ENCODE measurements around the gene PDE4D. TPM values are rescaled to one million over a fixed set of nuclear protein-coding genes. Genes with fewer than 3 reads are reported as not detected.

The PDE4D gene
- total RNA-seq, 1 experiment from 2014 or later: 2.1 TPM

DNA sequence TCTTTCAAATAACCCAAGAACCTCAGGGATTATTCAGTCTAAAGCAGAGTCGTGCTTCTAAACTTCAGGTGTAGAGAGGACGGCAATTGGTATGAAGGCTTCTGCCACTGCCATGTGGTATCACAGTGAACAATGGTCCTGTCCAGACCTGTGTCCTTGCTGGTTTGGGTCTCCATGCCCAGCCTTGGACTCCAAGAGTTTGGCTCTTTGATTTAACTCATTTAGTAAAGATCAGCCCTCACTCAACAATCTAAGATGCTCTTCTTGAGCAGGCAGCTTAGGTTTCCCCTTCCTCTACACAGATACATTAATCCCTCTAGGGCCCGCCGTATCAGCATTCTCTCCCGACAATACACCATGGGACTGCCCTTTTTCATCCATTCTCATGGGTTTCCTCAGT is 792.7 kb downstream of the PDE4D start:
- Histone ChIP-seq H4K91ac (ENCODE audit: insufficient read length, low read depth, low read length) (no peak overlapping the region), H2AFZ (ENCODE audit: low read length) (no peak overlapping the region), H3K79me2 (ENCODE audit: insufficient read depth, low read length) (no peaks in the 10 kb centered on the region), H3K27ac (ENCODE audit: insufficient read length, low read depth, low read length) (no peak overlapping the region), H3K23ac (ENCODE audit: insufficient read length, low read depth, low read length) (no peak overlapping the region), H2BK12ac (ENCODE audit: insufficient read length, low read depth, low read length) (no peak overlapping the region), H4K20me1 (ENCODE audit: control insufficient read depth, insufficient read depth, insufficient read length) (no peaks in the 10 kb centered on the region), H3K18ac (ENCODE audit: insufficient read length, low read depth, low read length) (no peak overlapping the region), H3K23me2 (ENCODE audit: insufficient read length, low read depth, low read length, poor library complexity, severe bottlenecking) (no peaks in the 10 kb centered on the region), H2AK5ac (ENCODE audit: insufficient read length, low read length) (no peak overlapping the region), H2BK15ac (ENCODE audit: low read depth, low read length) (no peak overlapping the region), H3K4me1 (ENCODE audit: insufficient read depth, low read length) (no peaks in the 10 kb centered on the region), H3K9me3 (ENCODE audit: control insufficient read depth, low read depth, low read length) (no peaks in the 10 kb centered on the region), H3K4me2 (ENCODE audit: insufficient read depth, insufficient read length, low read length) (no peak overlapping the region), H2BK5ac (ENCODE audit: insufficient read length, low read length) (no peak overlapping the region), H3K4ac (ENCODE audit: low read depth, low read length) (no peak overlapping the region), H3K14ac (ENCODE audit: insufficient read depth, low read length) (no peak overlapping the region), H3K56ac (ENCODE audit: insufficient read length, low read depth, low read length) (no peak overlapping the region), H4K5ac (ENCODE audit: insufficient read length, low read depth, low read length) (no peak overlapping the region), H3K9ac (ENCODE audit: extremely low read depth, insufficient read length, low read length) (no peak overlapping the region), H3K79me1 (ENCODE audit: insufficient read depth, low read depth, low read length, poor library complexity, severe bottlenecking) (no peaks in the 10 kb centered on the region), H4K8ac (replicated peaks; ENCODE audit: insufficient read length, low read depth, low read length) (no peak overlapping the region), H3T11ph (ENCODE audit: low read length) (no peak overlapping the region), H3K27me3 (ENCODE audit: insufficient read depth, low read length) (no peaks in the 10 kb centered on the region), H2BK120ac (ENCODE audit: low read depth, low read length, poor library complexity, severe bottlenecking) (no peak overlapping the region), H2BK20ac (ENCODE audit: low read depth, low read length, poor library complexity, severe bottlenecking) (no peak overlapping the region)
- no peaks in the 10 kb centered on the region for H3K36me3 Mint-ChIP-seq (ENCODE audit: insufficient read depth in 1 of 3, low read depth in 3 of 3)
- 0 out of 7 replicates have a peak overlapping the region, but pooled peaks of 1 of the 3 experiments have one; percentile 17 for H3K27ac Mint-ChIP-seq
- H3K9me3 Mint-ChIP-seq: no peaks in the 10 kb centered on the region
- no peak overlapping the region for H3K4me3 Mint-ChIP-seq
- H3K4me1 Mint-ChIP-seq: 0 out of 4 replicates have a peak, but pooled peaks cover 0 to 2% of the 10 kb centered on the region in 2 experiments
- no peak for DNase-seq
- no CpG with 5 or more reads among the region's 5 CpGs for WGBS (ENCODE audit: extremely low coverage, insufficient read length, low lambda C conversion rate)
- H3K27me3 Mint-ChIP-seq (ENCODE audit: low read depth): no peaks in the 10 kb centered on the region
- TF ChIP-seq, protein P1, sequence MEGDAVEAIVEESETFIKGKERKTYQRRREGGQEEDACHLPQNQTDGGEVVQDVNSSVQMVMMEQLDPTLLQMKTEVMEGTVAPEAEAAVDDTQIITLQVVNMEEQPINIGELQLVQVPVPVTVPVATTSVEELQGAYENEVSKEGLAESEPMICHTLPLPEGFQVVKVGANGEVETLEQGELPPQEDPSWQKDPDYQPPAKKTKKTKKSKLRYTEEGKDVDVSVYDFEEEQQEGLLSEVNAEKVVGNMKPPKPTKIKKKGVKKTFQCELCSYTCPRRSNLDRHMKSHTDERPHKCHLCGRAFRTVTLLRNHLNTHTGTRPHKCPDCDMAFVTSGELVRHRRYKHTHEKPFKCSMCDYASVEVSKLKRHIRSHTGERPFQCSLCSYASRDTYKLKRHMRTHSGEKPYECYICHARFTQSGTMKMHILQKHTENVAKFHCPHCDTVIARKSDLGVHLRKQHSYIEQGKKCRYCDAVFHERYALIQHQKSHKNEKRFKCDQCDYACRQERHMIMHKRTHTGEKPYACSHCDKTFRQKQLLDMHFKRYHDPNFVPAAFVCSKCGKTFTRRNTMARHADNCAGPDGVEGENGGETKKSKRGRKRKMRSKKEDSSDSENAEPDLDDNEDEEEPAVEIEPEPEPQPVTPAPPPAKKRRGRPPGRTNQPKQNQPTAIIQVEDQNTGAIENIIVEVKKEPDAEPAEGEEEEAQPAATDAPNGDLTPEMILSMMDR (conservative IDR thresholded peaks at IDR 0.05): no peak
